Hippocampal formation (tissue), 2 donors: ENCODE measurements around the gene PNMA1.

ENCODE experiments used
- DNase-seq, 2 donors: peaks; one replicate each; lab custom pipeline; 2025; lab: John Stamatoyannopoulos, UW

Gene PNMA1

GRCh38 chr14:73738518-73739173 is 24.5 kb upstream of the PNMA1 start:
- no peak for DNase-seq

GRCh38 chr14:73736842-73737241 is 22.7 kb upstream of the PNMA1 start:
- DNase-seq: no peak

- no peak for DNase-seq
Observed at GRCh38 chr14:73732006-73732405, 17.8 kb upstream of the PNMA1 start.

- DNase-seq: no peak
Observed at GRCh38 chr14:73731111-73731510, 16.9 kb upstream of the PNMA1 start.

- no peak for DNase-seq
Observed at GRCh38 chr14:73729556-73730265, 15.5 kb upstream of the PNMA1 start.

- DNase-seq: peak; percentile 69 to 87
Observed at GRCh38 chr14:73728717-73729330, 14.6 kb upstream of the PNMA1 start.

- no peak for DNase-seq
Observed at GRCh38 chr14:73727166-73727565, 13.0 kb upstream of the PNMA1 start.

- no peak for DNase-seq
Observed at GRCh38 chr14:73726025-73726961, 12.1 kb upstream of the PNMA1 start.

GRCh38 chr14:73725116-73726024 is 11.2 kb upstream of the PNMA1 start:
- DNase-seq: no peak

- DNase-seq: no peak
Observed at GRCh38 chr14:73724696-73725095, 10.5 kb upstream of the PNMA1 start.

- no peak for DNase-seq
Observed at GRCh38 chr14:73723797-73724661, 9.8 kb upstream of the PNMA1 start.

- DNase-seq: no peak
Observed at GRCh38 chr14:73723406-73723796, 9.2 kb upstream of the PNMA1 start.

- no peak for DNase-seq
Observed at GRCh38 chr14:73722581-73722980, 8.4 kb upstream of the PNMA1 start.

GRCh38 chr14:73721101-73721821 is 7.1 kb upstream of the PNMA1 start:
- no peak for DNase-seq

- DNase-seq: no peak
Observed at GRCh38 chr14:73720636-73721035, 6.5 kb upstream of the PNMA1 start.

- DNase-seq: no peak
Observed at GRCh38 chr14:73719791-73720190, 5.6 kb upstream of the PNMA1 start.

- DNase-seq: no peak
Observed at GRCh38 chr14:73719361-73719760, 5.2 kb upstream of the PNMA1 start.

- DNase-seq: peak in 1 of 2 donors; percentile 12
Observed at GRCh38 chr14:73718418-73719251, 4.5 kb upstream of the PNMA1 start.
